Stimulated activated CD8-positive, alpha-beta memory T cell treated with anti-CD3 and anti-CD28 coated beads, Interleukin-7, amount 100 ng/mL, for 1 hour (primary cell): ENCODE data around the gene RHOBTB3.

ENCODE experiments used
- DNase-seq, 2 donors: peaks; one replicate each; pipeline ENCODE4 v3.0.0-alpha.2; 2020; ENCODE audit warnings: low read depth in 2 of 2

Gene RHOBTB3

GRCh38 chr5:95763941-95764340 is 32.8 kb downstream of the RHOBTB3 start:
- DNase-seq, result no peak

GRCh38 chr5:95768731-95769130 is 37.6 kb downstream of the RHOBTB3 start:
- no peak for DNase-seq

GRCh38 chr5:95770830-95771708 is 39.9 kb downstream of the RHOBTB3 start:
- no peak for DNase-seq

- DNase-seq, result no peak
Measured at GRCh38 chr5:95771892-95772291, 40.8 kb downstream of the RHOBTB3 start.

- no peak for DNase-seq
Measured at GRCh38 chr5:95773335-95774059, 42.4 kb downstream of the RHOBTB3 start.

- DNase-seq, result no peak
Measured at GRCh38 chr5:95777441-95777840, 46.3 kb downstream of the RHOBTB3 start.

- DNase-seq, result no peak
Measured at GRCh38 chr5:95778713-95779436, 47.7 kb downstream of the RHOBTB3 start.

GRCh38 chr5:95779611-95780010 is 48.5 kb downstream of the RHOBTB3 start:
- no peak for DNase-seq

- no peak for DNase-seq
Measured at GRCh38 chr5:95780597-95780996, 49.5 kb downstream of the RHOBTB3 start.

- peak; percentile 36 to 48 for DNase-seq
Measured at GRCh38 chr5:95781101-95781583, 50.0 kb downstream of the RHOBTB3 start.

- no peak for DNase-seq
Measured at GRCh38 chr5:95782181-95782580, 51.0 kb downstream of the RHOBTB3 start.

- no peak for DNase-seq
Measured at GRCh38 chr5:95783661-95784060, 52.5 kb downstream of the RHOBTB3 start.

- no peak for DNase-seq
Measured at GRCh38 chr5:95784514-95785302, 53.6 kb downstream of the RHOBTB3 start.

GRCh38 chr5:95786821-95787418 is 55.8 kb downstream of the RHOBTB3 start:
- no peak for DNase-seq

- DNase-seq, result no peak
Measured at GRCh38 chr5:95788493-95788892, 57.4 kb downstream of the RHOBTB3 start.

- DNase-seq, result no peak
Measured at GRCh38 chr5:95791751-95792150, 60.6 kb downstream of the RHOBTB3 start.

- DNase-seq, result no peak
Measured at GRCh38 chr5:95794070-95794516, 63.0 kb downstream of the RHOBTB3 start.

GRCh38 chr5:95797301-95797700 is 66.2 kb downstream of the RHOBTB3 start:
- no peak for DNase-seq

- DNase-seq, result no peak
Measured at GRCh38 chr5:95798048-95798447, 66.9 kb downstream of the RHOBTB3 start.

GRCh38 chr5:95798545-95798944 is 67.4 kb downstream of the RHOBTB3 start:
- no peak for DNase-seq
